ENCODE results near the gene SLC25A45.

SLC25A45 gene

DNA sequence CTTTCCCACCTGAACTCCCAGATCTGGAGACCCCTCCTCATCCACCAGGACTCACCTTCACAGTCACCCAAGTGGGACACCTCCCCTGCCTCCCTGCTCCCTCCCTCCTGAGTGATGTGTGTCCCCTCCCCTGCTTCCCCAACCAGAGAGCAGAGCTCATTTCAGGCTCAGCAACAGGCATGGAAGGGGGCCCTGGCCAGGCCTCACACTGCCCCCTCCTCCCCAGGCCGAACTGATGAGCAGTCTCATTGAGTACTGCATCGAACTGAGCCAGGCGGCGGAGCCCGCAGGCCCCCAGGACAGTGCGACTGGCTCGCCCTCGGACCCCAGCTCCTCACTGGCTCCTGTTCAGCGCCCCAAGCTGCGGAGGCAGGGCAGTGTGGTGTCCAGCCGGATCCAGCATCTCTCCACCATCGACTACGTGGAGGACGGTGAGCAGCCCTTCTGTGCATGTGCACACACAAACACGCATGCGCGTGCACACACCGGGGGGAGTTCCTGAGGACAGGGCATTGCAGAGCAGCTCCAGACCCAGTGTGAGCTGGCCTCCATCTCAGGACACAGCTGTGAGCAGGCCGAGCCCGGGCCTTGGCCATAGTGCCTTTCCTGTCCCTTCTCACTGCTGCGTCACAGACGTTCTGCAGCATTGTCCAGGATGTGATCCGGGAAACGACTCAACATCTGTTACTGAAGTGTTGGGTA is 22.3 kb upstream of the SLC25A45 start:
- no peak for DNase-seq (ENCODE audit: low read depth)

DNA sequence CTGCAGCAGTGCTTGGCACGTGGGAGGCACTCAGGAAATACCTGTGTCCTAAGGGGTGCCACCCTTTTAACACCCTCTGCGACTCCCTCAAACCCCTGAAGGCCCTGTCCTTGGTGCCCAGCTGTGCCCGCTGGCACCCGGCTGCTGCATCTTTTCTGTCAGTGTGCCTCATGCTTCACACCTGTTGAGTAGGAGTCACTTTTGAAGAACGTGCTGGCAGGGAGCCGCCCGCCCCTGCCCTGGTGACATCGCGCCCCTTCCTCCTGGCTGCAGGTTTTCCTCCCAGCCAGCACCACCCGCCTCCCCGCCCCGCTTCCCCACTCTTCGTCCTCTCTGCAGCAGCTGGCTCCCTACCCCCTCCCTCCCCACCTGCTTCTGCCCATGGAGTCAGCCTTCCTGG is 21.8 kb upstream of the SLC25A45 start:
- DNase-seq (ENCODE audit: low read depth), result no peak

DNA sequence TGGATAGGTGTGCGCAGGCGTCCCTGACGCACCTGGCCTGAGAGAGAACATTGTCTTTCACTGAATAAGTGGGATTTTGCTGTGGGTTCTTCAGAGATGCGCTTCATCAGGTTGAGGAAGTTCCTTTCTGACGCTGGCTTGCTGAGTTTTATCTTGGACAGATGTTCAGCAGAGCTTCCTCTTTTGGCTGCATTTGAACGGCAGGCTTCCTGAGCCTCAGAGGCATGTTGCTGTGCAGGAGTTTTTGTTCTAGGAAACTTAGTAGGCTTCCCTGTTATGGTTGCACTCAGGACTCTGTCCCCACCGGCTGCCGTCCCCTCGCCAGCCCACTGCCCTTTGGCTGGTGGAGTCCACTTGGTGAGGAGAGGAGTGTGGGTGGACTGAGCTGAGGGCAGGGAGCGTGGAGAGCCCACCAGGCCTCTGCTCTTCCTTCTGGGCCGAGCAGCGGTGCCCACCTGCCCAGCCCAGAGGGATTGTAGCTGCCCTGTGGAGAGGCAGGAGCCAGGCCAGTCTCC is 21.2 kb upstream of the SLC25A45 start:
- DNase-seq (ENCODE audit: low read depth), result no peak

- no peak for DNase-seq (ENCODE audit: low read depth)
Measured at GRCh38 chr11:65402790-65403189, 20.3 kb upstream of the SLC25A45 start.

DNA sequence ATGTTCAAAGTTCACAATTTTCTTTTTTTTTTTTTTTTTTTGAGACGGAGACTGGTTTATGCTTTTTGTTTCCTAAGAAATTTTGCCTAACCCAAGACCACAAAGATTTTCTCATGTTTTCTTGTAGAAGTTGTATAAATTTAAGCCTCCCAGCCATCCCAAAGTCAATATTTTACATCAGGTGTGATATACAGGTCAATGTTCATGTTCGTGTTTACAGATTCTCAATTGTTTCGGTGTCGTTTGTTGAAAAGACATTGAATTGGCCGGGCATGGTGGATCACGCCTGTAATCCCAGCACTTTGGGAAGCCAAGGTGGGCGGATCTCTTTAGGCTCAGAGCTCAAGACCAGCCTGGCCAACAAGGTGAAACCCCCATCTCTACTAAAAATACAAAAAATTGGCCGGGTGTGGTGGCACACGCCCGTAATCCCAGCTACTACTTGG is 19.4 kb upstream of the SLC25A45 start:
- DNase-seq (ENCODE audit: low read depth), result no peak

- DNase-seq (ENCODE audit: low read depth), result no peak
Measured at GRCh38 chr11:65401073-65401802, 18.8 kb upstream of the SLC25A45 start.

- no peak for DNase-seq (ENCODE audit: low read depth)
Measured at GRCh38 chr11:65400307-65401072, 18.0 kb upstream of the SLC25A45 start.

- DNase-seq (ENCODE audit: low read depth), result no peak
Measured at GRCh38 chr11:65399845-65400244, 17.4 kb upstream of the SLC25A45 start.

DNA sequence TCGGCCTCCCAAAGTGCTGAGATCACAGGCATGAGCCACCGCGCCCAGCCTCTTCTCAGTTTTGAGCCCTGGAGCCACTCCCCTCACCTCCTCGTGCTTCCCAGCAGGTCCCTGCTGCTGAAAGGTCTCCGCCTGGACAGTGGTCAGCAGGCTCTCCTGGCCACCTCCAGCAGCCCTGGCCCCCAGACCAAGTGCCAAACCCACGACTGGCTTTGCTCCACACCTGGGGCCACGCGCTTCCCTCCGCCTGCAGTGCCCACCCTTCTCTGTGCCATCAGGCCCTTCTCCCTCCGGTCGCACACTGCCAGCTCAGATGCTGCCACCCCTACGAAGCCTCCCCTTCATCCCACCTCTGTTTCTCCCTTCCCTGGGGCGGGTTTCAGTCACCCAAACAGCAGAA is 16.8 kb upstream of the SLC25A45 start:
- DNase-seq (ENCODE audit: low read depth), result no peak

- no peak for DNase-seq (ENCODE audit: low read depth)
Measured at GRCh38 chr11:65398362-65398910, 16.0 kb upstream of the SLC25A45 start.

GRCh38 chr11:65396769-65397745 is 14.6 kb upstream of the SLC25A45 start:
- no peak for DNase-seq (ENCODE audit: low read depth)

DNA sequence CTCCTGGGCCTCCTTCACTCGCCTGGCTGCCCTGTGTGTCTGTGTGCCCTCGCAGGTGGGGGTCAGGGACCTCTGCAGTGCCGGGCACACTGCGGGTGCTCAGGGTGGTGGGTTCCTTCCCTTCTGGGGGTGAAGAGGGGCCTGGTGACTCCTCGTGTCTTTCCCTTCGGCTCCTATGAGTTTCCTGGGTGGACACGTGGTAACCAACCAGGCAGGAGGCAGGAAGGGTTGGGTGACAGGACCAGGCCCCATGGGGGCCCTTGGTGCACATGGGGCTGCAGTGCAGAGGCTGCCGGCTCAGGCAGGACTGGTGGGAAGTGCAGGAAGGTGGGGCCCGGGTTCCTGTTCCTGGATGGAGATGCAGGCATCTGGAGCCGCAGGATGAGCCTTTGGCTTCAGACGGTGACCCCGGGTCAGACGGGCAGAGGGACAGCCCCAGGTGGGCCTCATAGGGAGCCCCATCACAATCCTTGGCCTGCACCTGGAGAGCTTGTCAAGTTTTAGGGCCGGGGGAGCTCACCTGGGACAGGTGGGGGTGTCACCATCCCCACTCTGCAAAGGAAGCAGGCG is 13.6 kb upstream of the SLC25A45 start:
- no peak for DNase-seq (ENCODE audit: low read depth)

GRCh38 chr11:65394125-65394536 is 11.7 kb upstream of the SLC25A45 start:
- no peak for DNase-seq (ENCODE audit: low read depth)

DNA sequence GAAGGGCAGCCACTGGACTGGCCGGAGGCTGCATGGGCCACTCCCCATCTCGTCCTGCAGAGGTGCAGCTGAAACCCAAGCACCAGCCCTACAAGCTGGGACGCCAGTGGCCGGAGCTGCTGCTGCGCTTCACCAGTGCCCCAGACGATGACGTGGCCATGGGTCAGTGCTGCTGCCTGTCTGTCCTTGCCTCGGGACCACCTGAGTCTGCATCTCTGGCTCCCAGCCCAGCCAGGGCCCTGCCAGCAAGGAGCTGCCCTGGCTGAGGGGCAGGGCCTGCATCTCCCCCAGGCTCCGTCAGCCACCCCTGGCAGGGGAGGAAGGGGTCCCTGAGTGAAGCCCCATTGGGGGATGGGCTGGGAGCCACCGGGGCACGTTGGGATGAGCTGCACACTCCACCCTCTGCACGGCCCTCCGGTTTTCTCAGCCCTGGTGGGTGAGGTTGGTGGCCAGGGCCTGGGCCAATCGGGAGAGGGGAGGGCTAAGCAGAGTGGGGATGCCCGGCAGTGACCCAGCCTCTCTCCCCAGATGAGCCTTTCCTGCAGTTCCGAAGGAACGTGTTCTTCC is 11.2 kb upstream of the SLC25A45 start:
- no peak for DNase-seq (ENCODE audit: low read depth)

DNA sequence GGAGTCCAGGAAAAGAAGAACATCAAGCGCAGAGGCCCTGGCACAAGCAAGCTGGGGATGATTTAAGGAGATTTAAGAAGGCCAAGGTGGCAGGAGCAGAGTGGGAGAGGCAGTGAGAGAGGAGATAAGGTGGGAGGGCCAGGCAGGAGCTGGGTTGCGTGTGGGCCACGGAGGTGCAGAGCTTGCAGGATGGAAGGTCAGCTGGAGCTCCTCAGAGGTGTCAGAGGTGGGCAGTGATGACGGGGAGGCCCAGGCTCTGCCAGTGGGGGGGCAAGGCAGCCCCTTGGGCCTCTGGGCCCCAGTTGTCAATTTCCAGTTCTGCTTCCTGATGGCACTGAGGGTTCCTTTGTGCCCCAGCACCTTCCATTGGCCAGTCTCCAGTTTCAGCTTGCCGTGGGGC is 10.5 kb upstream of the SLC25A45 start:
- no peak for DNase-seq (ENCODE audit: low read depth)

DNA sequence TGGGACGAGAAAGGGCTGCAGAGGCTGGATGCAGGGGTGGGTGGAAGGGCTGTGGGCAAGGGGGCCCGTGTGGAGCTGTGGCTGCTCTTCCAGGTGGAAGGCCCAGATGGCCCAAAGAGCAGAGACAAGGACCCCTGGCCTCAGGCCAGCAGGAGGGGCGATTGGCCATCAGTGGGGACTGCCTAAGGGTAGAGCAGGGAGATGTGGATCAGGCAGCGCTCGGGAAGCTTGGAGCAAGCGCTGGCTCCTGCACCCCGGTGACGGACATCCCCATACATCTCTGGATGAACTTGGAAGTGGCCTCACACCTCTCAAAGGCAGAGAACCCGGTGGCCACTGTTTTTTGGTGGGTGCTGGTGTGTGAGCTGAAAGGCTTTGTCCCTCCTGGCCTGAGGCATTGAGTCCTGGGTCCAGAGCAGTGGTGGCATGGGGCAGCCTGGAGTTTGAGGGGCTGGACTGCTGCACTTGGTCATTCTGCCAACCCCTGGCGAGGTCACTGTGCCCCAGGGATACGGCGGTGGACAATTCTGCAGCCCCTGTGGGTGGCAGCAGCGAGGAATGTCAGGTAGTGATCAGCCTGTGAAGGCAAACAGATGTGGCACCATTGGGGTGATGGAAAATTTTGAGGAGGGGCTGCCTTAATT is 9.9 kb upstream of the SLC25A45 start:
- no peak for DNase-seq (ENCODE audit: low read depth)

DNA sequence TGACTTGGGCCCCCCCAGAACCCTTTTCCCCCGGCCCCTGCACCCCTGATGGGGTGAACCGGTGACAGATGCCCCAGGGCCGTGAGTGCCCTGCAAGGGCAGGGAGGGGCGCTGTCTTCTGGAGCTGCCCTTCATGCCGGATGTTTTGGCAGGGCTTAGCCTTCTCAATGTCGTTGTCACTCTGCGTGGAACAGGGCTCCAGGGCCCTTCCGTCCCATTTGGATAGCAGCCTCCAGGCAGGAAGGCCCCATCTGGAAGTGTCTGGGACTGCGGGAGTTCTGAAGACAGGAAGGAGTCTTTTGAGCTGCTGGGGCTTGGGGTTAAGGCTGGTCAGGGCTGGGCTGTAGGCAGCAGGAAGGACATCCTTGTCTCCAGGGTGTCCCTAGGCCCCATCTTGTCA is 8.6 kb upstream of the SLC25A45 start:
- no peak for DNase-seq (ENCODE audit: low read depth)

DNA sequence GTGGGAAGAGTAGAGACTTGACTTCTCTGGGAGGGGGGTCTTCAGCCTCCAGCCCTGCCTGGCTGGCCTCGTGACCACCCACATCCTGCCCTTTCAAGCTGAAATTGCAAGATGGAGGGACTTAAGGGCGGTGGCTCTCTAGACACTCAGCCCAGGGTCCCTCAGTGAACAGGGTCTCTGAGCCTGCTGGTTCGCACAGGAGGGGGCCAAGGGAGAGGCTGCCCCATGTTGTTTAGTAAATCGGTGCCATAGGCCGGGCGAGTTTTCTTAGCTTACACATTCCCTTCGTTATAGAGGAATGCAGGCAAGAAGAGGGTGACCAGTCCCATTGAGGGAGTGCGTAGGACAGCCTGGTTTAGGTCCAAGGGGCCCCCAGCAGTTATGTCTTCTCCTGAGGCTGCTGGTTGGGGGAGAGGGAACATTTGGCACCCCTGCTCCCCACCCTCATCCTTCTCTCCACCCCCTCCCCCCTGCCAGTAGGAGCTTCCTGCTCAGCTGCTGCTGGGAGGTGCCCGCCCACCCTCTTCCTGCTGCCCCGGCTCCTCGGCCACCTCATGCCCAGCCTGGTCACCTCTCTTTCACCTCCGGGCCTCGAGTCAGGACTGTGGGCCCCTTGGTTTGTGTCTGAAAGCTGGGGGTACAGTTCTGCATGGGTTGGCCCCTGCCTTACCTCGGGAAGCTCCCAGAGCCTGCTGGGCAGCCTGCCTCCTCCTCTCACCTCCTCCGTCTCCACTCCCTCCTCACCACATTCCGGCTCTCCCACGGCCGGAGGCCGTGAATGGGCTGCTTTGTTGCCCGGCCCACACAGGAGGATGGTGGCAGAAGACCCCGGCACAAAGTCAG is 7.9 kb upstream of the SLC25A45 start:
- DNase-seq (ENCODE audit: low read depth), result no peak

Measured in activated gamma-delta T cell treated with anti-CD3 and anti-CD28 coated beads, Interleukin-2, amount 50 U/mL, for 16 hours (primary cell).